A549 (cell line): ENCODE data around the gene AMACR.

ENCODE experiments used
- BHLHE40 ChIP-seq: IDR thresholded peaks from 2 replicates; pipeline ENCODE4 v1.6.1; 2012; ENCODE audit warnings: low read depth, low read length, inconsistent platforms
- CHD2 ChIP-seq: fragments of 150-350 bp; IDR thresholded peaks from 2 replicates; pipeline ENCODE4 v1.6.1; 2014; ENCODE audit warnings: low read length; ENCODE audit not compliant: partially characterized antibody
- CHD4 ChIP-seq: fragments of 200-600 bp; sonication (generic); IDR thresholded peaks from 2 replicates; pipeline ENCODE4 v1.6.1; 2016; ENCODE audit warnings: antibody characterized with exemption, mild to moderate bottlenecking, borderline replicate concordance
- EHMT2 ChIP-seq: fragments of 200-600 bp; sonication (generic); IDR thresholded peaks from 2 replicates; pipeline ENCODE4 v1.6.1; 2016; ENCODE audit warnings: antibody characterized with exemption, low read depth, mild to moderate bottlenecking, moderate library complexity
- EP300 ChIP-seq, 2 experiments: fragments of >200 bp; sonication (Bioruptor Twin); formaldehyde crosslinking; IDR thresholded peaks; 2 replicates in 1 of 2; 3 replicates in 1 of 2; pipeline ENCODE4 v1.6.1; 2016 to 2017
- POLR2A ChIP-seq: IDR thresholded peaks from 2 replicates; pipeline ENCODE4 v1.6.1; 2012; ENCODE audit warnings: mild to moderate bottlenecking, low read length
- ZNF302 ChIP-seq: fragments of 250-450 bp; sonication (Bioruptor Pico); IDR thresholded peaks from 2 replicates; pipeline ENCODE4 v1.9.0; 2021; ENCODE audit warnings: inconsistent platforms, mild to moderate bottlenecking, moderate library complexity
- TF ChIP-seq, protein P1 (sequence below): fragments of >200 bp; sonication (Bioruptor Twin); formaldehyde crosslinking; IDR thresholded peaks from 3 replicates; pipeline ENCODE4 v1.5.1; 2016
- TF ChIP-seq, protein P2 (sequence below): fragments of 200-600 bp; sonication (generic); IDR thresholded peaks from 2 replicates; pipeline ENCODE4 v1.6.1; 2016; ENCODE audit warnings: antibody characterized with exemption, mild to moderate bottlenecking, moderate library complexity
- TF ChIP-seq, protein P3 (sequence below): fragments of >200 bp; sonication (Bioruptor Twin); formaldehyde crosslinking; IDR thresholded peaks from 3 replicates; pipeline ENCODE4 v1.6.1; 2016

DNA sequence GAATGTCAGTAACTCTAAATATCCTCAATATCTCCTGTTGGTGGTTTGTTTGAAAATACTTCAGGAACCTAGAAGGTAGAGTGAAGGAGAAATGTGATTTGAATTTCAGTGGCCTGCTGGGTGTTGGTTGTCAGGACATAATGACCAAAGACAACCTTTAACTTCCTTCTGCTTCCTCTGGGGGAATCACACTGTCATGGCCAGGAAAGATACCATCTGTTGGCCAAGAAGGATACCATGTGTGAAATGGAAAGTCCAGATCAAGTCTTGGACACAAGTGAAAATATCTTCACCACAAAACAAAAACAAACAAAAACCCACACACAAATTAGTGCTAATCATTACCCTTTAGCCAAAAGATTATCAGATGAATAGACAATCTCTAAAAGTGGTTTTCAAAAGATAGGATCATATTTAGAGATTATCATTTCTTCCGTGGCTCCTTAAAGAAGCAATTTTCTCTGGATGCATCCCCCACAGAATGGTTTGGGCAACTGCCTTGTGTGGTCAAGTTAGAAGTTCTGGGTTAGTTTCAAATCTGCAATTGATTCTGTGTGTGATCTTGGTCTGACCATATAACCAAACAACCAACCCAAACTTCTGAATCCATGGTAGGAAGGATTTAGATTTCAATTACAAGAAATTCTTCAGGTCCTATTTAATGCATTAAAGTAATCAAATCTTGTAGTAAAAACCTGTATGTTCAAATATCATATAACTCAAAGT lies 33.6 kb upstream of the AMACR start:
- TF ChIP-seq, protein P1, sequence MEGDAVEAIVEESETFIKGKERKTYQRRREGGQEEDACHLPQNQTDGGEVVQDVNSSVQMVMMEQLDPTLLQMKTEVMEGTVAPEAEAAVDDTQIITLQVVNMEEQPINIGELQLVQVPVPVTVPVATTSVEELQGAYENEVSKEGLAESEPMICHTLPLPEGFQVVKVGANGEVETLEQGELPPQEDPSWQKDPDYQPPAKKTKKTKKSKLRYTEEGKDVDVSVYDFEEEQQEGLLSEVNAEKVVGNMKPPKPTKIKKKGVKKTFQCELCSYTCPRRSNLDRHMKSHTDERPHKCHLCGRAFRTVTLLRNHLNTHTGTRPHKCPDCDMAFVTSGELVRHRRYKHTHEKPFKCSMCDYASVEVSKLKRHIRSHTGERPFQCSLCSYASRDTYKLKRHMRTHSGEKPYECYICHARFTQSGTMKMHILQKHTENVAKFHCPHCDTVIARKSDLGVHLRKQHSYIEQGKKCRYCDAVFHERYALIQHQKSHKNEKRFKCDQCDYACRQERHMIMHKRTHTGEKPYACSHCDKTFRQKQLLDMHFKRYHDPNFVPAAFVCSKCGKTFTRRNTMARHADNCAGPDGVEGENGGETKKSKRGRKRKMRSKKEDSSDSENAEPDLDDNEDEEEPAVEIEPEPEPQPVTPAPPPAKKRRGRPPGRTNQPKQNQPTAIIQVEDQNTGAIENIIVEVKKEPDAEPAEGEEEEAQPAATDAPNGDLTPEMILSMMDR, result no peak
- TF ChIP-seq CHD2, result no peak
- TF ChIP-seq, protein P2, sequence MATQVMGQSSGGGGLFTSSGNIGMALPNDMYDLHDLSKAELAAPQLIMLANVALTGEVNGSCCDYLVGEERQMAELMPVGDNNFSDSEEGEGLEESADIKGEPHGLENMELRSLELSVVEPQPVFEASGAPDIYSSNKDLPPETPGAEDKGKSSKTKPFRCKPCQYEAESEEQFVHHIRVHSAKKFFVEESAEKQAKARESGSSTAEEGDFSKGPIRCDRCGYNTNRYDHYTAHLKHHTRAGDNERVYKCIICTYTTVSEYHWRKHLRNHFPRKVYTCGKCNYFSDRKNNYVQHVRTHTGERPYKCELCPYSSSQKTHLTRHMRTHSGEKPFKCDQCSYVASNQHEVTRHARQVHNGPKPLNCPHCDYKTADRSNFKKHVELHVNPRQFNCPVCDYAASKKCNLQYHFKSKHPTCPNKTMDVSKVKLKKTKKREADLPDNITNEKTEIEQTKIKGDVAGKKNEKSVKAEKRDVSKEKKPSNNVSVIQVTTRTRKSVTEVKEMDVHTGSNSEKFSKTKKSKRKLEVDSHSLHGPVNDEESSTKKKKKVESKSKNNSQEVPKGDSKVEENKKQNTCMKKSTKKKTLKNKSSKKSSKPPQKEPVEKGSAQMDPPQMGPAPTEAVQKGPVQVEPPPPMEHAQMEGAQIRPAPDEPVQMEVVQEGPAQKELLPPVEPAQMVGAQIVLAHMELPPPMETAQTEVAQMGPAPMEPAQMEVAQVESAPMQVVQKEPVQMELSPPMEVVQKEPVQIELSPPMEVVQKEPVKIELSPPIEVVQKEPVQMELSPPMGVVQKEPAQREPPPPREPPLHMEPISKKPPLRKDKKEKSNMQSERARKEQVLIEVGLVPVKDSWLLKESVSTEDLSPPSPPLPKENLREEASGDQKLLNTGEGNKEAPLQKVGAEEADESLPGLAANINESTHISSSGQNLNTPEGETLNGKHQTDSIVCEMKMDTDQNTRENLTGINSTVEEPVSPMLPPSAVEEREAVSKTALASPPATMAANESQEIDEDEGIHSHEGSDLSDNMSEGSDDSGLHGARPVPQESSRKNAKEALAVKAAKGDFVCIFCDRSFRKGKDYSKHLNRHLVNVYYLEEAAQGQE, result no peak
- no peak for TF ChIP-seq EP300 (IDR thresholded peaks at IDR 0.05)
- TF ChIP-seq EHMT2, result no peak
- TF ChIP-seq CHD4, result no peak
- TF ChIP-seq, protein P3, sequence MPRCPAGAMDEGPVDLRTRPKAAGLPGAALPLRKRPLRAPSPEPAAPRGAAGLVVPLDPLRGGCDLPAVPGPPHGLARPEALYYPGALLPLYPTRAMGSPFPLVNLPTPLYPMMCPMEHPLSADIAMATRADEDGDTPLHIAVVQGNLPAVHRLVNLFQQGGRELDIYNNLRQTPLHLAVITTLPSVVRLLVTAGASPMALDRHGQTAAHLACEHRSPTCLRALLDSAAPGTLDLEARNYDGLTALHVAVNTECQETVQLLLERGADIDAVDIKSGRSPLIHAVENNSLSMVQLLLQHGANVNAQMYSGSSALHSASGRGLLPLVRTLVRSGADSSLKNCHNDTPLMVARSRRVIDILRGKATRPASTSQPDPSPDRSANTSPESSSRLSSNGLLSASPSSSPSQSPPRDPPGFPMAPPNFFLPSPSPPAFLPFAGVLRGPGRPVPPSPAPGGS, result no peak
- TF ChIP-seq BHLHE40, result no peak
- TF ChIP-seq ZNF302 (CRISPR knock-in tag), result no peak
- TF ChIP-seq POLR2A, result no peak
